ENCODE data around the gene PLG.
"Not testable (repeated sequence)": the region's sequence is repeated elsewhere in the genome, so short reads cannot be mapped to it uniquely, and the experiment has no call there.

Gene PLG

DNA sequence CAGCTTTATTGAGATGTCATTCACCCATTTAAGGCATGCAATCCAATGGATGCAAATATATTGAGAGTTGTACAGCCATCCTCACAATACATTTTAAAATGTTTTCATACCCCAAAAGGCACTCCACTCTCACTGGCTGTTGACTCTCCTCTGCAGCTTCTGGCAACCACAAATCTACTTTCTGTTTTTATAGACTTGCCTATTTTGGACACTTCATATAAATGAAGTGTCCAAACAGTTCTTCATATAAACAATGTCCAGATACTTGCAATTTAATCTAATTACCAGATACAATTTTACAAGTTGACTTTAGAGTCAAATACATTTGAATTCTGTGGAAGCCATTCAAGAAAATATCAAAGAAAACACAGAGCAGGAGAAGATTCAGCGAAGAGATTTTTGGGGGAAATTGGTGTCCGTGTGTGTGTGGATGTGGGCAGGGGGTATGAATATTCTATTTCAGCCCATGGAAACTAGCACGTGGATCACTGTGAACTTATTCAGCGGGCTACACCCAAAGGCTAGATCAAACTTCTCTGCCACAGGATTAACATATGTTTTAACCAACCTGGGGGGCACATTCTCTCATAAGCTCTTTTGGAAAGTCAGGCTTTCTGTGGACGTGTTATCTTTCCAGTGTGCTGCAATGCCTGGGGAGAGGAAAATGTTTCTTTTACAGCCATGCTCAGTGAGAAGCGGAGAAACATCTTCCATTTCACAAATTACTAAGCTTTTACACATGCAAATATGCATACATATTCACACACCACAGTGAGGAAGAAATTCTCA is 73.9 kb downstream of the PLG start:
- no peak for DNase-seq (ENCODE audit: low spot score)

DNA sequence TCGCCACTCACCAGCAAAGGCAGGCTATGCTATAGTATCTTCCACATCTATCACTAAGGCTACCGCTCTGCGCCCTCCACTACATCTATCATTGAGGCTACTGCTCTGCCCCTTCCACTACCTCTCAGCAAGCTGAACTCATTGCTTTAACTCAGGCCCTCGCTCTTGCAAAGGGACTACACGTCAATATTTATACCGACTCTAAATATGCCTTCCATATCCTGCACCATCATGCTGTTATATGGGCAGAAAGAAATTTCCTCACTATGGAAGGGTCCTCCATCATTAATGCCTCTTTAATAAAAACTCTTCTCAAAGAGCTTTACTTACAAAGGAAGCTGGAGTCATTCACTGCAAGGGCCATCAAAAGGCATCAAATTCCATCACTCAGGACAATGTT is 77.1 kb downstream of the PLG start:
- DNase-seq (ENCODE audit: low spot score): not testable (repeated sequence)

- not testable (repeated sequence) for DNase-seq (ENCODE audit: low spot score)
These were observed 78.6 kb downstream of the PLG start for GRCh38 chr6:160780656-160781055.

- DNase-seq (ENCODE audit: low spot score): no peak
These were observed 79.3 kb downstream of the PLG start for GRCh38 chr6:160781298-160781697.

- DNase-seq (ENCODE audit: low spot score): no peak
These were observed 80.2 kb downstream of the PLG start for GRCh38 chr6:160782228-160782627.

GRCh38 chr6:160783741-160784140 is 81.7 kb downstream of the PLG start:
- no peak for DNase-seq (ENCODE audit: low spot score)

- not testable (repeated sequence) for DNase-seq (ENCODE audit: low spot score)
These were observed 86.1 kb downstream of the PLG start for GRCh38 chr6:160788126-160788525.

DNA sequence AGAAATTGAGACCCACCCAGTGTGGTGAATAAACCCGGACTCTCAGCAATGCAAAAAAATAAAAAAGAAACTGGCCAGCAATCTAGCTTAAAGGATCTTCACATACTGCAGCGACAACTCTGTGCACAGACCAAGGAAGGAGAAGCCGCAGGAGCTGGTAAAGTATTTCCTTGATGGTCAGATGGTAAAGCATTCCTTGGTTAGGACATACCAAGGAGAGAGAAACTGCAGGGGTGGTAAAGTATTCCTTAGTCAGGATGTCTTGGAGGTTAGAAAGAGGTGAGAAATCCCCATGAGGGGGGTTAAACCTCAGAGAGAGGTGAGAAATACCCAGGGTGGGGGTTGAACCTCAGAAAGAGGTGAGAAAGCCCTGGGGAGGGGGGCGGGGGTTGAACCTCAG is 86.8 kb downstream of the PLG start:
- DNase-seq (ENCODE audit: low spot score): no peak

GRCh38 chr6:160789263-160790027 is 87.4 kb downstream of the PLG start:
- DNase-seq (ENCODE audit: low spot score): no peak

DNA sequence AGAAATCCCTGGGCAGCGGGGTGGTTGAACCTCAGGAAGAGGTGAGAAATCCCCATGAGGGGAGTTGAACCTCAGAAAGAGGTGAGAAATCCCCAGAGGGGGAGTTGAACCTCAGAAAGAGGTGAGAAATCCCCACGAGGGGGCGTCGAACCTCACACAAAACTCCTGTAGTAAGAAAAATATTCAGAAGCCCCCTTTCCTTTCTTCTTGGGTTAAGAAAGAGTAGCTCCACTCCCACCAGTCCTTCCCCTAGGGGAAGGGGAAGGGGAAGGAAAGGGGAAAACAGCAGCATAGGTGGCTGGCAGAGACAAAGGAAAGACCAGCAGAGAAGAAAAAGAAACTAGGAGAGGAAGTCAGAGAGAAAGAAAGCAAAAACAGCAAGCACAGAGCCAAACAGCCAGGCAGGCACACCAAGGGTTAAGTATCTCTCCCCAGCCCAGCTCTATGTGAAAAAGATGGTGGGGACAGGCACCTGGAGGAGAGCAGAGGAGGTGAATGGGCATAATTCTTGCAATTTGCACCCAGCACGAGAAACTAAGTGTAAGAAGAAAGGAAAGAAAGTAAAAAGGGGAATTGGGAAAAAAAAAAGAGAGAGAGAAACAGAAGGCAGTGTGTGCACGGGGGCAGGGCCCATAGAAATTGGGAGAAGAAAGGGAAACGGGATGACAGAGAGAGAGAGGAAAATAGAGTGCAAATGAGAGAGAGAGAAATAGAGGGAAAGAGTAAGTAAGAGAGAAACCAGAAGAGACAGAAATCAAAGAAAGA is 88.2 kb downstream of the PLG start:
- DNase-seq (ENCODE audit: low spot score): no peak

DNA sequence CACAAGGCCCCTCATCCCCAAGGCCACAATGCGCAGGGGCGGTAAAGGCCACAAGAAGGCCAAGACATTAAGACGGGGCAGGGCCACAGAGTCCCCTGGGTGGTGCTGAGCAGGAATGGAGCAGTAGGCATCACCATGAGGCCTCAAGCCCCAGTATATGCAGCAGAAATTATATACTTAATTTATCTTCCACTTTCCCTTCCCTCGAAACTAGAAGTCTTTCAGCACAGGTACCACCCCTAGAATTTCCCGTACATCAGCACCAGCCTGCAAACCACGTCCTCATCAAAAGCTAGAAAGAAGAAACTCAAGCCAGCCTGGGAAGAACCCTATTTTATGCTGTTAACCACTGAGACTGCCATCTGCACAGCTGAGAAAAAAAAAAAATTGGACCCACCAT is 89.4 kb downstream of the PLG start:
- no peak for DNase-seq (ENCODE audit: low spot score)

GRCh38 chr6:160791981-160792418 is 90.0 kb downstream of the PLG start:
- DNase-seq (ENCODE audit: low spot score): no peak

DNA sequence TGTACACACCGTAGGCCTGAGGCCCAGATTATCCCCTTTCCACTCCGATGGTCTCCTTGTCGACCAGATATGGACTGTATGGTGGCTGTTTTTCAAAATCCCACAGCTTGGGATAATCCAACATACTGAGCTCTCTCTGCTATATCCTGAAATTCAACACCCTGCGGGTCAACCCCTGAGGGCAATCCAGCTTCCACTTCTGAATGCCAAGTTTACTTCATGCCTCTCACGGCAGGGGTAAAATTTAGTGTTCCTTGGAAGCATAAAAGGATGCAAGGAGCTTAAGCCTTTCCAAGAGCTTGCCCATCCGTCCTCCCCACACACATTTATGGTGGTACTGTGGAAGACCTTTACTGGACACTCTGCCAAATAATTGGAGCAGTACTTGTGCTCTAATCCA is 90.7 kb downstream of the PLG start:
- no peak for DNase-seq (ENCODE audit: low spot score)

DNA sequence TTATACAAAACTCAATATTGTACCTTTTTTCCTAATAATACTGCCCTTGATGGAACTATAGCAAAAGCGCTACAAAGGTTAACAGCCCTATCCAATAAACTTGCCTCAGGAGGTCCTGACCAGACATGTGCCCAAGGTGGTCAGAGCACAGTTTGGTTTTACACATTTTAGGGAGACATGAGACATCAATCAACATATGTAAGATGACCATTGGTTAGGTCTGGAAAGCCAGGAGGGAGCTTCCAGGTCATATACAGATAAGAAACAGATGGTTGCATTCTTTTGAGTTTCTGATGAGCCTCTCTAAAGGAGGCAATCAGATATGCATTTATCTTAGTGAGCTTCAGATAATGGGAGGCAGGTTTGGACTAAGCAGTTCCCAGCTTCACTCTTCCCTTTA is 91.6 kb downstream of the PLG start:
- DNase-seq (ENCODE audit: low spot score): no peak

DNA sequence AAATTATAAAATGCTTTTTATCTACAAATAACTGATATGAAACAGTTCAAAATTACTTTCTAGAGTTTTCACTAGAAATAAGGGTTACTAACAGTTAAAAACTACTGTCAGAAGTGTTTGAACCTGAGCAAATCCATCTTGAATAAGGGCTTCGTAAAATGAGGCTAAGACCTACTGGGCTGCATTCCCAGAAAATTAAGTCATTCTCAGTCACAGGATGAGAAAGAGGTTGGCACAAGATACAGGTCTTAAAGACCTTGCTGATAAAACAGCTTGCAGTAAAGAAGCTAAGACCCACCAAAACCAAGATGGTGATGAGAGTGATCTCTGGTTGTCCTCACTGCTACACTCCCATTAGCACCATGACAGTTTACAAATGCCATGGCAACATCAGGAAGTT is 93.7 kb downstream of the PLG start:
- no peak for DNase-seq (ENCODE audit: low spot score)

DNA sequence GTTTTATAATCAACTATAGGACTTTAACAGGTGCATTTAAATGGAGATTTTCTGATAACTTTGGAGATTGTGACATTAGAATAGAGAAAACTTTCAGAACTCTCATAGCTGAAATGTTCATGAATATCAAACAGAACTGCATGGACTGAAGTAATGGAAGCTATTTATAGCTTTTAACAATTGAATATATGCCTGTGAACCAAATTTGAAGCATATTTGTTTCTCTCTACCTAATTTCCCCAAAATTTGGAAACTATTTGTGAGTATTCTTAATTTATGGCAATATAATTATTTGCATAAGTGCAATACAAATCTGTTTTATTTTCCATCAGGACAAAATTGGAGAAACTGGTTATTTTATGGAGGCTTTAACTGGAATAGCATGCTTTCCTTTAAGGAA is 96.6 kb downstream of the PLG start:
- no peak for DNase-seq (ENCODE audit: low spot score)

GRCh38 chr6:160799801-160800506 is 97.9 kb downstream of the PLG start:
- no peak for DNase-seq (ENCODE audit: low spot score)

- DNase-seq (ENCODE audit: low spot score): no peak
These were observed 99.4 kb downstream of the PLG start for GRCh38 chr6:160801418-160801817.

DNA sequence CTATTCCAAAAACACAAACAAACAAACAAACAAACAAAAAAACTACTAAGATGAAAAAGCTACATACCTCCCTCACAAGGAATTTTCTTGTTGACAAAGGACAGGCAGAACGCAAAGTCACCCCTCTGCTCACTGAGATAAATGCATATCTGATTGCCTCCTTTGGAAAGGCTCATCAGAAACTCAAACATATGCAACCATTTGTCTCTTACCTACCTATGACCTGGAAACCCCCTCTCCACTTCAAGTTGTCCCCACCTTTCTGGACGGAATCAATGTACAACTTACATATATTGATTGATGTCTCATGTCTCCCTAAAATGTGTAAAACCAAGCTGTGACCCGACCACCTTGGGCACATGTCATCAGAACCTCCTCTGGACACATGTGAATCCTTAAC is 100.0 kb downstream of the PLG start:
- not testable (repeated sequence) for DNase-seq (ENCODE audit: low spot score)

All from pons (tissue), 1 donor.